Stimulated activated CD8-positive, alpha-beta memory T cell treated with anti-CD3 and anti-CD28 coated beads, Interleukin-12 subunit alpha, Interleukin-12 subunit beta, amount 100 ng/mL, for 24 hours (primary cell): ENCODE data around the gene PRPS1.
"Not testable (repeated sequence)": the region's sequence is repeated elsewhere in the genome, so short reads cannot be mapped to it uniquely, and the experiment has no call there.

ENCODE experiments used
- DNase-seq: peaks from one replicate; pipeline ENCODE4 v3.0.0-alpha.2; 2020; ENCODE audit errors: extremely low read depth

PRPS1 gene

DNA sequence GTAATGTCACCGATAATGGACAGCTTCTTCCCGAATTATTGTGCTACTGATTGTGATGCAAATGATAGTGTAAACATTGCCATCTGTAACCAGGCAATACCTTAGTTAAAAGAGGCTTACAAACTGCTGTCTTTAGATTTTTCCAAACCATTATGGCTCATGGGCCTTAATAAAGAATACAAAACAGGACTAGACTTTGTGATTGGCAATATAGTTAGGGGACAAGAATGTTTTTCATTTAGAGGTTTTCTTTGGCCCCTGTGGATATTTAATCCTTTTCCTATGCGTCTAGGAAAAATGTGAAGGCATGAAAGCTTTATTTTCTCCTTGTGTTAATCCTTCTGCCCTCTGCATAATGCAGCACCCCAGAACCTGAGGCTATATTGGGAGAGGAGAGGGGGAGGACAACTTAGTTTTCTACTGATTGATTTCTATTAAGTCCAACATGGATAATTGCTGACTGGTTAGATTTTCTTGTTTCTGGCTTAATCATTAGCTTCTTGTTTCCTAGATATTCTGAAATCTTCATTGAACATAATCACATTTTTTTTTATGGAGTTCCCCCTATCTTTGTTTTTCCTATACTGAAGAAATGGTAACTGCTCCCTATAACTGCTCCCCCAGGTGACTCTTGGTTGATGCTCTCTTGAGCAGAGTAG, 1.9 kb downstream of the PRPS1 start:
- DNase-seq, result no peak

- no peak for DNase-seq
These were observed 4.0 kb downstream of the PRPS1 start for GRCh38 chrX:107632346-107632745.

- DNase-seq, result no peak
These were observed 18.4 kb downstream of the PRPS1 start for GRCh38 chrX:107646735-107647134.

- no peak for DNase-seq
These were observed 20.0 kb downstream of the PRPS1 start for GRCh38 chrX:107648332-107648731.

DNA sequence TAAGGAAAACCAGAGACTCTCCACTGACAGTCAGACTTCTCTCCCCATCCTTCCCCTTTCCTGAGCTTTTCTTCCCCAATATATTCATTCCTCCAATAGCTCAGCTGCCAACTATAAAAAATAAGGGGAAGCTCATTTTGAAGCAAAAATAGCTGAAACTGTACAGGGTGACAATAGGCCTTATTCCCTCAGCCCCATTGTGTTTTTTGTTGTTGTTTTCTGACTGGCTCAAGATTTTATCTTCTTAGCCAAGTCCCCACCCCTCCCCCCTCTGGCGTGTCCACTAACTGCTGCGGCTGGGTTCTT, 26.2 kb downstream of the PRPS1 start:
- no peak for DNase-seq

- no peak for DNase-seq
These were observed 26.8 kb downstream of the PRPS1 start for GRCh38 chrX:107654872-107655761.

DNA sequence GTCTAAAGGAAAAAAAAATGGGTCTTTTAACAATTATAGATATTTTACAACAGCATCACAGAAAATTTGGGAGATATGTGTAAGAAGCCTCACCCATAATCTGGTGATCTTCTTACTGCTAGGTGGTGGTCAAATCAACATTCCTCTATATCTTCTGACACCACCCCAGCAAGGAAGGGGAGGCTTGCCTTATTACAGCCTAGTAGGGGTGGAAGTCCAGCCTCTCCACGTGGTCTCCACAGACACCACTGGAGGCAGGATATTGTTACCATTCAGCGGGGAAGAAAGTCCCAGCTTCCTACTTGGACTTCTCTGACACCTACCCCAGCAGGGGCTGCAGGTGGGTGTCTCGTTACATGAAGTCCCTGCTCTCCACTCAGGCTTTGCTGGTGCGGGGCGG, 28.7 kb downstream of the PRPS1 start:
- DNase-seq, result no peak

DNA sequence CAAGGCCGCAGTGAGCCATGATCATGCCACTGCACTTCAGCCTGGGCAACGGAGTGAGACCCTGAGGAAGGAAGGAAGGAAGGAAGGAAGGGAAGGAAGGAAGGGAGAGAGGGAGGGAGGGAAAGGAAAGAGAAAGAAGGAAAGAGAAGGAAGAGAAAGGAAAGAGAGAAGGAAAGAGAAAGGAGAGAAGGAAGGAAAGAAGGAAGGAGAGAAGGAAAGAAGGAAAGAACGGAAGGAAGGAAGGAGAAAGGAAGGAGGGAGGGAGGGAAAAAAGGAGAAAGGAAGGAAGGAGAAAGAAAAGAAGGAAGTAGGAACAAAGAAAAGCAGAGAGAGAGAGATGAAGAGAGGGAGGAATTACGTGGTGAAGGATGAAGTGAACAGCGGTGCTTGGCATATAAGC, 30.4 kb downstream of the PRPS1 start:
- DNase-seq, result no peak

DNA sequence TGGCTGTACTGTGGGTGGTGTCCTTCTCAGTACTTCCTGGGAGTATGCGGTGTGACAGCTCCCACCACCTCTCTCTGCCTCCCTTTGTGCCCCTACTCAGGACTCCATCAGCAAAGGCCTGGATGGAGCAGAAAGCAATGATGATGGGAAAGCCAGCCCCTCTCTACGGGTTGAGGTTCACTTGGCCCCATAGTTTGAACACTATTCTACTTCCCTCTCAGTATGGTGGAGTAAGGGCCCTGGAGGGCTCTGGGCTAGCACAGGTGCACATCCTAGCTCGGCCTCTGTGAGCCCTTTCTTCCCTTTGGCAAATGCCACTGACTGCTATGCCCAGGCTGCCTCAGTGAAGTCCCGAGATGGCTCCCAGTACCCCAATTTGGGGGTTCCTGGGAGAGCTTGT, 31.0 kb downstream of the PRPS1 start:
- DNase-seq, result no peak

GRCh38 chrX:107659768-107660167, 31.5 kb downstream of the PRPS1 start:
- no peak for DNase-seq

GRCh38 chrX:107662145-107662544, 33.8 kb downstream of the PRPS1 start:
- DNase-seq, result no peak

GRCh38 chrX:107662824-107663223, 34.5 kb downstream of the PRPS1 start:
- DNase-seq, result no peak

DNA sequence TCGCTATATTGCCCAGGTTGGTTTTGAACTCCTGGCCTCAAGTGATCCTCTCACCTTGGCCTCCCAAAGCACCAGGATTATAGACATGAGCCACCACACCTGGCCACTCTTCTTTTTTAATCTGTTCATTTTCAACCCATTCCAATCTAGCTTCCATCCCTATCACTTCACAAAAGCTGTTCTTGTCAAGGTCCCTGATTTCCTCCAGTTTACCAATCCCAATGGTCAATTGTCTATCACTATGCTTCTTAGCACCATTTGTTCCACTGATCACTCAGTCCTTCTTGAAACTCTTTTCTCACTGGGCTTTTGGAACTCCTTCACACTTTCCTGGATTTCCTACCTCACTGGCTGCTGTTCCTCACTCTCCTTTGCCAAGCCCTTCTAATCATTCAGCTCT, 38.6 kb downstream of the PRPS1 start:
- no peak for DNase-seq

DNA sequence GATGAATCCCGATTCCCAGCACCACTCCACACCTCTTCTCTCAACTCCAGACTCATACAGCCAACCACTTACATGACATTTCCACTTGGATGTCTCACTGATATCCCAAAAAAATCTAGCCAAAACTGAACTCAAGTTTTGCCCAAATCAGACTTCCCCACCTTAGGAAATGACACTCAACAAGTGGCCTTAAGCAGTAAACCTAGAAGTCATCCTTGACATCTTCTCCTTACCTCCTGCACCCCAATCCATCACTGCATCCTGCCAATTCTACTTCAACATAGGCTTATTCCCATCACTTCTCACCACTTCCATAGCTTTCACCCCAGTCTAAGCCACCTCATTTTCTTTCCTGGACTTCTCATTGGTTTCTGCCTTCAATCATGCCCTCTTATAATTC, 39.1 kb downstream of the PRPS1 start:
- DNase-seq, result no peak

DNA sequence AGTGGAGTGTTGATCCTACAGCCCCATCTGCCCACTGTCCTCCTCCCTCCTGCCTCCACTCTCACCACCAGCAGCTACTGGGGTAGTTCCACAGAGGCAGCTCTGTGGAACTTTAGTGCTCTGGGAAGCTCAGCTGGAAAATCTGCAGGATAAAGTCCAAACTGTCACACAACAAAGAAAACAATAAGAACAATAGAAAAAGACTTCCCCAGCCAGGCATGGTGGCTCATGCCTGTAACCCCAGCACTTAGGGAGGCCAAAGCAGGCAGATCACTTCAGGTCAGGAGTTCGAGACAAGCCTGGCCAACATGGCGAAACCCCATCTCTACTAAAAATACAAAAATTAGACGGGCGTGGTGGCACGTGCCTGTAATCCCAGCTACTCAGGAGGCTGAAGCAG, 40.4 kb downstream of the PRPS1 start:
- DNase-seq, result not testable (repeated sequence)

DNA sequence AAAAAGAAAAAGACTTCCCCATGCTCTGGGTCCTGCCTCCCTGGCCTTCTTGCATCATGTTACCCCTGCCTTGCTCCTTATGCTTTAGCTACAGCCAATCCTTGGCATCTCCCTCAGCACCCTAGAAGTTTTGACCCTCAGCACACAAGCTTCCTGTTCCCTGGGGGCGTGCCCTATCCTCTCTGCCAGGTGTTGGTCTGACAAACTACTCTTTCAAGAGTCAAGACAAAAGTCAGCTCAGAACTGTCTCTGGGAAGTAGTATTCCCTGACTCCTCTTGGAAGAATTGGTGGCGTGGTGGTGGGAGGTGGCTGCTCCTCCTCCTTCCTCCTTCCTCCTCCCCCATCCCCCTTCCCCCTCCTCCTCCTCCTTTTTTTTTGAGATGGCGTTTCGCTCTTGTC, 41.0 kb downstream of the PRPS1 start:
- DNase-seq, result no peak

- DNase-seq, result no peak
These were observed 41.7 kb downstream of the PRPS1 start for GRCh38 chrX:107669885-107670628.

GRCh38 chrX:107671256-107671655, 42.9 kb downstream of the PRPS1 start:
- not testable (repeated sequence) for DNase-seq

DNA sequence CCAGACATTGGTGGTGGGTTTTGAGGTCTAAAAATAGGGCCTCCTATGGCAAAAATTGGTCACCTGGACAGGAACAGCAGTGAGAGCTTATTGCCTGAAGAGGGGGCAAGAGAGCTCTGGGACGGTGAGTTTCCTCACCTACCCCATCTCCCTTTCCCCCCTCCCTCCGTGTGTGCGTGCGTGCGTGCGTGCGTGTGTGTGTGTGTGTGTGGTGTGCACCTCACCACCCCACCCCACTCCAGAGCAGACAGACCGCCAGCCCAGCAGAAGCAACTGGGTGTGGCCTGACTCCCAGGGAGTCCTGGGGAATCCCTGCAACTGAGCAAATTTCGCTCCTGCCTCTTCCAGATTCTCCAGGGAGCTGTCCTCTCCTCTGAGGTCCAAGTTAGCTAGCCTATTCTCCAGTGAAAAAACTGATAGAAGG, 44.7 kb downstream of the PRPS1 start:
- peak; percentile 23 for DNase-seq

- DNase-seq, result no peak
These were observed 45.1 kb downstream of the PRPS1 start for GRCh38 chrX:107673431-107673830.

DNA sequence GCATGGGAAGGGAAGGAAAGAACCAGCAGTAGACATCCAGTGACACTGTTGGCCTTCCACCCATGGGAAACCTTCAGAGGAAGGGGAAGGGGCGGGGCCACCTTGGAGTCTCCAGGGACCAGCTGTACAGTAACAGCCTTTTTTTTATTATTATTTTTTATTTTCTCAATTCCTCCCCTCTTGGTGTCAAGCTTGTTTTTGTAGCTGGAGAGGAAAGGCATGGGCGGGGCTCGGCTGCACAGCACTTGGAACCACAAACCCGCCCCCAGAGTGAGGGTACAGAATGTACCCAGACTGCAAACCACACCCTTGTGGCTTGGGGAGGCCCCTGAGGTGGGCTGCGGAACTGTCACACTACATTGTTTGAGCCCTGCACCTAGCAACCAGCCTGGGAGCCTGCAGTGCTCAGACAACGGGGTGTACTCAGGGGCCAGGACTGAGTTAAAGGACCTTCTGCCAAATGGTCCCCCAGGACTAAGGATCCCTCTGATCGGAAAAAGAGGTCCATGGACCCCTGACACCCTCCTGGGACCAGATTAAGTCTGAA, 45.7 kb downstream of the PRPS1 start:
- DNase-seq, result peak; percentile 72
